ENCODE results near the gene ULK1. TPM values are rescaled to one million over a fixed set of nuclear protein-coding genes. Genes with fewer than 3 reads are reported as not detected.

The ULK1 gene
- total RNA-seq, 1 experiment from 2014 or later = 34.2 TPM

GRCh38 chr12:131905630-131906091 lies 11.2 kb downstream of the ULK1 start:
- Histone ChIP-seq H3K79me2 (ENCODE audit: insufficient read depth, low read length) (no peaks in the 10 kb centered on the region), H4K20me1 (ENCODE audit: insufficient read depth) (no peaks in the 10 kb centered on the region), H3K4me2 (ENCODE audit: low read length) (no peak overlapping the region), H3K4me3 (replicated peaks in 1 of 2; ENCODE audit: low read depth in 1 of 2, low read length in 2 of 2) (no peak overlapping the region), H2AFZ (ENCODE audit: low read depth, low read length, poor library complexity, severe bottlenecking) (no peak overlapping the region), H3K27ac (ENCODE audit: low read depth, low read length) (no peak overlapping the region), H3K4me1 (ENCODE audit: control insufficient read depth in 1 of 2, insufficient read depth in 2 of 2, low read length in 2 of 2) (peaks cover 0 to 8% of the 10 kb centered on the region in 2 experiments; a peak in 2 of 4 replicates), H3K9me2 (ENCODE audit: insufficient read depth) (no peaks in the 10 kb centered on the region), H3K36me3 (ENCODE audit: control insufficient read depth in 1 of 2, insufficient read depth in 2 of 2, low read length in 2 of 2) (no peaks in the 10 kb centered on the region; a peak in 1 of 4 replicates), H3K27me3 (ENCODE audit: insufficient read depth, low read length) (no peaks in the 10 kb centered on the region), H3K9ac (ENCODE audit: low read length) (no peak overlapping the region), H3K9me3 (ENCODE audit: control insufficient read depth in 1 of 2, insufficient read depth in 1 of 2, low read depth in 1 of 2, low read length in 2 of 2) (no peaks in the 10 kb centered on the region)
- RAD21 ChIA-PET (ENCODE audit: low non-redundant PET in 1 of 2, low total read pairs in 2 of 2, uncharacterized antibody in 2 of 2, unreplicated experiment in 2 of 2) = no interaction called here
- BruUV-seq (replicated peaks) = no TSS peak
- ATAC-seq (no peak), DNase-seq (ENCODE audit: low read depth, low spot score) (no peak)
- CTCF ChIA-PET = no interaction called here
- POLR2A ChIA-PET = no interaction called here
- TF ChIP-seq CEBPB (IDR thresholded peaks at IDR 0.05; ENCODE audit: low read depth) = no peak
- no peak for TF ChIP-seq ZFX (IDR thresholded peaks at IDR 0.05)
- no peak for TF ChIP-seq MAX (IDR thresholded peaks at IDR 0.05)
- TF ChIP-seq REST (IDR thresholded peaks at IDR 0.05; ENCODE audit: low read depth) = no peak
- TF ChIP-seq CTCF (IDR thresholded peaks at IDR 0.05 in 2 of 3, conservative IDR thresholded peaks at IDR 0.05 in 1 of 3; ENCODE audit: borderline replicate concordance in 1 of 3, insufficient read depth in 1 of 3, low read depth in 2 of 3, low read length in 2 of 3) = no peak
- no peak for TF ChIP-seq SRF (IDR thresholded peaks at IDR 0.05; ENCODE audit: low read depth)
- TF ChIP-seq FOSL1 (IDR thresholded peaks at IDR 0.05; ENCODE audit: low read depth) = no peak
- no peak for TF ChIP-seq RAD21 (IDR thresholded peaks at IDR 0.05; ENCODE audit: low read depth)
- intact Hi-C loops (cut with micrococcal nuclease) = no loop called here

Measured in HCT116 (cell line).